GM18508 (cell line): ENCODE results near the gene LIN54.
"Not testable (repeated sequence)": the region's sequence is repeated elsewhere in the genome, so short reads cannot be mapped to it uniquely, and the experiment has no call there.

Source experiments
- ATAC-seq: cut with Tn5 transposase; IDR thresholded peaks from one replicate; pipeline ENCODE4 v1.9.1; 2021; ENCODE audit warnings: moderate number of reproducible peaks; ENCODE audit not compliant: insufficient read depth, unreplicated experiment

The LIN54 gene

DNA sequence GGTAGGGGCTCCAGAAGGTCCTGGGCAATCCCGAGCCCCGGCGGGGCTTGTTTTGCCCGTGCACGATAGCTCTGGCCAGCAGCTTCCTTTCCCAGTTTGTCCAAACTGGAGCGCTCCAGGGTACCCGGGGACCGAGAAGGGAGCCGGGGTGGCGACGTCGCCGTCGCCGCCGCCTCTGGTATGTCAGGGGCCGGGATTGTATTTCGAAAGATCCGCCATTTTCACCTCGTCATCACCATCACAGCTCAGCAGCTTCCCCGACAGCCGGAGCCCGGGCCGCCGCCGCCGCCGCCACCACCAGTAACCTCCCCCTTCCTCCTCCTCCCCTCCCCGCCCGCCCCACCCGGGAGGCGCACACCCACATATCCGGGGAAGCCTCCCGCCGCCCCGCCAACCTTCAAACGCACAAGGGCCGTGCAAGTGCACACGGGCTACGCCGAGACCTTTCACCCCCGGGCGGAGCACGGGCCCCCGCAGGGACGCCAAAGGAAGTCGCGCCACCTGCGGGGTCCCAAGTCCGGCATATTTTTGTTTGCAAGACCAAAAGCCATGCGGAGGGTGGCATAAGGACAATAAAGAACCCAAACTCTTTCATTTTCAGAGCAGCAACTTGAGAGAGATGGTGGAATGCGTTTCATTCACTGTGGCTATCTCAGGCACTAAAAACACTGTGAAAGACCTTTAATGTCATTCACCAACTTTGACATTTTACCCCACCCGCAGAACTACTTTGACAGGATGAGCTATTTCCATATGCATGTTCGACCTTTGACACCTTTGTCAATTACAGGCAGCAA lies at the start of gene LIN54:
LIN54 (minus strand) TSS at position 302 of the 797 bp plus-strand sequence. CDS start 25,979 bp downstream, outside the sequence.
- no peak for ATAC-seq

DNA sequence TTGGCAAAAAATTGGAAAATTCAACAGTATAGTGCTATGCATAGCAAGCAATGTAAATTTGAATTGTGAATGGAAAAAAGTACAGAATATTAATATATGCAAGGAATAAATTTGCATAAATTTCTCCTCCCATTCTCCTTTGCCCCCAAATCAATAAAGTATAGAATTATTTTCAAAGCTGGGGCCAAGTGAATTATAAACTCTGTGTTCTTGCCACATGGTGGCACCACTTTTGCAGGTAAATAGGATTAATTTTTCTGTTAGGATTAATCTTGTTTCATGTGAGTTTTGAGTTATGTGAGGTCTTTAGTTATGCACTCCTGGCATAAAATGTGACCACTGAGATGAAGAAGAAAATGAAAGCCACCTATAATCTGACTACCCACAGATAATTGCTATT lies 44.3 kb upstream of the LIN54 start:
- ATAC-seq: no peak

DNA sequence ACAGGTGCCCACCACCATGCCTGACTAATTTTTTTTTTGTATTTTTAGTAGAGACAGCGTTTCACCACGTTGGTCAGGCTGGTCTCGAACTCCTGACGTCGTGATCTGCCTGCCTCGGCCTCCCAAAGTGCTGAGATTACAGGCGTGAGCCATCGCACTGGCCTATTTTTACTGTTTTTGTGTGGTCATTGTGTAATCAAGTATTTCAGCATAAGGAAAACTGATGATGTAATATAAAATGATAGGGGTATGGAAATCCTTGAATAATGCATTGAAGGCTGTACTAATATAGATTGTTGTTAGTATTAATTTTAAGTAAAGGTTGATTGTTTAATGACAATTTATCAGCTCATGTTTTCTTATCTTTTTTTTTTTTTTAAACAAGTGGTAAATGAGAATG lies 38.2 kb upstream of the LIN54 start:
- ATAC-seq: not testable (repeated sequence)

DNA sequence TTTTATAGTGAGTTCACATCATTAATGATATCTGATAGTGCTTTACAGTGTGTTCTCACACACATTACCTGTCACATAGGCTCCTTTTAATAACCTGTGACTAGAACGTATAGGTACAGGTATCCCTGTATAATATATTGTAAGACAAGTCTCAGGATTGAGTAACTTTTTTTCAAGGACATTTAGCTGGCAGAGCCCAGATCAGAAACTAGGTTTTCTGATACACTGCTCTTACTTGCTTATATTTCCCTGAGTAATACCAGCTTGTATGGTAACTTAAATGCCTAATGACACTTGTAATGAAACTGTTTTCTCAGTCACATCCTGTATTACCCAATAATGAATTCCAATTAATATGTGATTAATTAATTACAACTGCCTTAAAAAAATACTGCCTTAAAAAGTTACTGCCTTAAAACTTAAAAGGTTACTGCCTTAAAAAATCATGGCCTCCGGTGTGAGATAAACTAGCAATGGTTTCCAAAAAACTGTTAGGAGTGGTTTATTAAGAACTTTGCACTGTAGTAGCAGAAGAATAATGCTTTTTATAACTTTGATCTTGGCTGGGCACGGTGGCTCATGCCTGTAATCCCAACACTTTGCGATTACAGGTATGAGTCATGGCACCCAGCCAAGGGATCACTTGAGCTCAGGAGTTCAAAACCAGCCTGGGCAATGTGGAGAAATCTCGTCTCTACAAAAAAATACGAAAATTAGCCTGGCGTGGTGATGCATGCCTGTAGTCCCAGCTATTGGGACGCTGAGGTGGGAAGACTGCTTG lies 36.3 kb upstream of the LIN54 start:
- no peak for ATAC-seq

DNA sequence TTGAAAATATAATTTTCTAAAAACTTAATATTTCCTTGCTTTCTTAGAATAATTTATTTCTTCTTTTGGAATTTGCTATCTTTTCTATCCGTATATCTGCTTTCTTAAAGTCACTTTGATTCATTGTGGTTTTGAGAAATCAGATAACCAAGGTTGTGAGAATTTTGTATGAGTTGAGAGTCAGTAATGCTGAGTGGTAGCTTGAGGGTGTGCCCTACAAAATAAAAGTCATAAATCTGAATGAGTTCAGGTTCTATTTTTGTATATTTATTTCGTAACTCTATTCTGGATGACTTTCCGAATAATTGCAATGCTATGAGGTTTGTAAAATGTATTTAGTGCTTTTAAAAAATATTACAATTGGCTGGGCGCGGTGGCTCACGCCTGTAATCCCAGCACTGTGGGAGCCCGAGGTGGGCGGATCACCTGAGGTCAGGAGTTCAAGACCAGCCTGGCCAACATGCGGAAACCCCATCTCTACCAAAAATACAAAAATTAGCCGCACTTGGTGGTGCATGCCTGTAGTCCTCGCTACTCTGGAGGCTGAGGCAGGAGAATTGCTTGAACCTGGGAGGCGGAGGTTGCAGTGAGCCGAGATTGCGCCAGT lies 33.3 kb upstream of the LIN54 start:
- ATAC-seq: no peak

DNA sequence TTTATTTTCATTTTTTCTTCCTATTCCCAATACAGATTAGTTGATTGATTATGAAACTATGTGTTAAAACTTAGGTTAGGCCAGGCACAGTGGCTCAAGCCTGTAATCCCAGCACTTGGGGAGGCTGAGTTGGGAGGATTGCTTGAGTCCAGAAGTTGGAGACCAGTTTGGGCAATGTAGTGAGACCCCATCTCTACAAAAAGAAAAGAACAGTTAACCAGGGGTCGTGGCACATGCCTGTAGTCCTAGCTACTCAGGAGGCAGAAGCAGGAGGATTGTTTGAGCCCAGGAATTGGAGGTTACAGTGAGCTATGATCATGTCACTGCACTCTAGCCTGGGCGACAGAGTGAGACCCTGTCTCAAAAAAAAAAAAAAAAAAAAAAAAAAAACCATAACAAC lies 32.5 kb upstream of the LIN54 start:
- ATAC-seq: not testable (repeated sequence)

DNA sequence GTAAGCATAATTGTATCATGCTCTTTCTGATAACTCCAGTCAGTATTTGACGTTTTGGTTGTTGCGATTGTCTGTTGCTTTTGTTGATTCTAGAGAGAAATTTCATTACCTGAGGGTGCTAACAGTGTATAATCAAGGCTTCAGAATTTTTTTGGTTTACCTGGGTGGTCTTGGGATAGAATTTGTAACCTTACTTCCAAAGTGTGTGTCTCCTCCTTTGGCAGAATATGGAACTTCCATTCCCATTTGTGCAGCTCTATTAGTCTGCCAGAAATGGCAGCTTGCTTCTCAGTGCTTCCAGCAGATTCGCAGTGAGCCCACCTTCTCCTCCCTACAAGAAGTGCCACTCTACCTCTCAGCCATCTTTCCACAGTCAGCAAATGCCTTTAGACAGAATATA lies 29.6 kb upstream of the LIN54 start:
- no peak for ATAC-seq

DNA sequence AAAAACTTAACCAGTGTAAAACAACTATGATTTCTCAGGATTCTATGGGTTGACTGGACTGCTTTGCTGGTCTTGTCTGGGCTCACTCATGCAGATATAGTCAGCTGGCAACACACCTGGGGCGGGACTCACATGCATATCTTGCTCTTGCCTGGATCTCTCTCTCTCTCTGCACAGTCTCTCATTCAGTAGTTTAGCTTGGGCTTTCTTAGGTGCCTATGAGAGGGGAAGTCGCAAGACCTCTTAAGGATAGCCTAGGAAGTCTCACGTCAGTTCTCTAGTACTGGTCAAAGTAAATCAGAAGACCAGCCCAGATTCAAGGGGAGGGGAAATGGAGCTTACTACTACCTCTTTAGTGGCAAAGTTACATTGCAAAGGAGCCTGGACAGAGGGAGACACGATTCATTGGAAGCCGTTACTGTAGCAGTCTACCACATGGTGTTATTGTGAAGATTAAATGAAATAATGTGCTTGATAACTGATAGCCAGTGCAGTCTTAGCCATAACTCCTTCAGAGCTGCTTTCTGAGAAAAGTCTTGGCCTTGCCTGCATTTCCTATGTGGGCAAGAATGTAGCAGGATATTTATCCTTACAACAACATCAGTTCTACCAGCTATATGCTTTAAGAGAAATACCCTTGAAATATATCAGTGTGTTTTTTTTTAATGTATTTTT lies 26.5 kb upstream of the LIN54 start:
- ATAC-seq: no peak

DNA sequence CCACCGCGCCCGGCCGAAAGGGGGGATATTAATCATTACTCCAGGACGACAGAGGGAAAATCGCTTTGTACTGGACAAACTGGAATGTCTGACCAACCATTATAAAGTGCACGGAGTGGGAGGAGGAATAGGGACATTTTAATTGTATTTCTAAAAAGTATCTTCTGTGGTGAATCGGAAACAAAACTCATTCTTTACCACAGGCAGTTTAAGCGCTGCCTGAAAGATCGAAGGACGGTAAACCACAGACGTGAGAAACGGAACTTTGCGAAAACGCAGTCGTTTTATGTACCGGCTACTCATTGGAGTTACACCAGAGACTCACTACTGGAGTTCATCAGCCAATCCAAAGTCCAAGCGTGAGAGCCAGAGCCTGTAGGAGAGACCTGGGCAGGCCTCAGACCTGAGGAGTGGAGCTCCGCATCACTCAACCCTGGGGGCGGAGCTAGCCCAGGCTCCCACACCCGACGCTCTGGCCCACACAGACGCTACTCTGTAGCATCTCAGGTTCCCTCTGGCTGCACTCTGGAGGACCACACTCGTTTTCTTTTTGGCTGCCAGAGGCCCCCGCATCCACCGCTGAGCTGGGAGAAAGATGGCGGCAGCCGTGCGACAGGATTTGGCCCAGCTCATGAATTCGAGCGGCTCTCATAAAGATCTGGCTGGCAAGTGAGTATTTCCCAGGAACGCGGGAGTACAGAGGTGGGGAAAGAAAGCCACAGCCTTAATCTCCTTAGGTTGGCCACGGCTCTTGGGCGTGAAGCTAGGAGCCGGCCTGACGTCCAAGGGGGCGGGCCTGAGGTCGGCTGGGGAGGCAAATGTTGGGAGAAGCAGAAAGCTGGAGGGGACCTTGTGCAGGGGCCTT lies 24.2 kb upstream of the LIN54 start, which contains the start of gene COPS4:
COPS4 (plus strand) TSS at position 554 of the 865 bp plus-strand sequence; CDS start at position 596, 42 bp downstream.
- ATAC-seq: peak; percentile 96

DNA sequence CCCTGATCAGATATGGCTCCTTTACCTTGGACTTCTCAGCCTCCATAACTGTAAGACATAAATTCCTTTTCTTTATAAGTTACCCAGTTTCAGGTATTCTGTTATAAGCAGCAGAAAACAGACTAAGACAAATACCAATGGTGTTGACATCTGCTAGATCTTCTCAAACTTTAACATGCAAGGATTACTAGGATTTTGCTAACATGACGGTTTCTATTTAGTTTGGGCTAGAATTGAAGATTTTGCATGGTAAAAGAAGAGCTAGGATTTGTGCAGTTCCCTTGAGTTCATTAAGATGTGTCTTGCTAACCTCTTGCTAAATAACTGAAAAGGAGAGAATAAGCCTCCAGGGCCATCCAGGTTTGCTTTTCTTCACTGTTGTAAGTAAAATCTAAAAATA lies 19.1 kb upstream of the LIN54 start:
- ATAC-seq: no peak

DNA sequence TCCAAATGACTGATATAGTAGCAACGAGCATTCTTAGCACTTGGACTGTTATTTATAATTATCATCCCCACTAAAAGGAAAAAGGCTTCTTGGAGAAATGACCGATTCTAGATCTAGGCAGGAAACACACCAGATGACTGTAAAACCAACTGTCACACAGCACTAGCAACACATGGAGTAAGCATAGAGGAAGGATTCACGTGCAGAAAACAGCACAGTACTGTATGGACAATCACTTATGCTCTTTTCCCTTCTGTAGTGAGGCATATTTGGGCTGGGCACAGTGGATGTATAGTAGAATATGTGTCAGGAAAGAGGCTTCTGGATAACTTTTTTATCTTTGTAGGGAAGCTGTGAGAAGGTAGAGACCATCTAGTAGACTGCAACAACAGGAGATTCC lies 18.4 kb upstream of the LIN54 start:
- ATAC-seq: no peak

DNA sequence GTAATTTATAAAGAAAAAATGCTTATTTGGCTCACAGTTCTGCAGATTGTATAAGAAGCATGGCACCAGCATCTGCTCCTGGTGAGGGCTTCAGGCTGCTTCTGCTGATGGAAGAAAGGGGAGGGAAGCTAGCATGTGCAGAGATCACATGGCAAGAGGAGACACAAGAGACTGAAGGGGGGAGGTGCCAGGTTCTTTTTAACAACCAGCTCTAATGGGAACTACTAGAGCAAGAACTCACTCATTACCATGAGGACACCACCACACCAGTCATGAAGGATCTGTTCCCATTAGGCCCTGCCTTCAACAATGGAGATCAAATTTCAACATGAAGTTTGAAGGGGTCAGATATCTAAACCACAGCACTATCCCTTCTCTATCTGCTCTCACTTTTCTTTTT lies 14.9 kb upstream of the LIN54 start:
- ATAC-seq: no peak

DNA sequence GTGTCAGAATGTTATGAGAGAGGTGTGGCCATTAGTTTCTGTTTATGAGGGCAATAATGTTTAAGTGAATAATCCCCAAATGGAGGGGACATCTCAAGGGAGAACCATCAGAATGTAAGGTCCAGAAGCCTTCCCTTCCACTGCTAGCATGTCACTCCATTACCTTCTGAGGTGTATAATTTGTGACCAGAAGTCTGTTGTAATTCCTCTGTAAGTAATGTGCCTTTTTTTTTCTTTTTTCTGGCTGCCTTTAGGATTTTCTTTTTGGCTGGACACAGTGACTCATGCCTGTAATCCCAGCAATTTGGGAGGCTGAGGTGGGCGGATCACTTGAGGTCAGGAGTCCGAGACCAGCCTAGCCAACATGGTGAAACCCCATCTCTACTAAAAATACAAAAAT lies 13.6 kb upstream of the LIN54 start:
- ATAC-seq: no peak

DNA sequence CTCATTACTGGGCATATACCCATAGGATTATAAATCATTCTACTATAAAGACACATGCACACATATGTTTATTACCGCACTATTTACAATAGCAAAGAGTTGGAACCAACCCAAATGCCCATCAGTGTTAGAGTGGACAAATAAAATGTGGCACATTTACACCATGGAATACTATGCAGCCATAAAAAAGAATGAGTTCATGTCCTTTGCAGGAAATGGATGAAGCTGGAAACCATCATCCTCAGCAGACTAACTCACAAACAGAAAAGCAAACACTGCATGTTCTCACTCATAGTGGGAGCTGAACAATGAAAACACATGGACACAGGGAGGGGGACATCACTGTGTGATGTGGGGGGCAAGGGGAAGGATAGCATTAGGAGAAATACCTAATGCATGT lies 13.0 kb upstream of the LIN54 start:
- ATAC-seq: not testable (repeated sequence)

DNA sequence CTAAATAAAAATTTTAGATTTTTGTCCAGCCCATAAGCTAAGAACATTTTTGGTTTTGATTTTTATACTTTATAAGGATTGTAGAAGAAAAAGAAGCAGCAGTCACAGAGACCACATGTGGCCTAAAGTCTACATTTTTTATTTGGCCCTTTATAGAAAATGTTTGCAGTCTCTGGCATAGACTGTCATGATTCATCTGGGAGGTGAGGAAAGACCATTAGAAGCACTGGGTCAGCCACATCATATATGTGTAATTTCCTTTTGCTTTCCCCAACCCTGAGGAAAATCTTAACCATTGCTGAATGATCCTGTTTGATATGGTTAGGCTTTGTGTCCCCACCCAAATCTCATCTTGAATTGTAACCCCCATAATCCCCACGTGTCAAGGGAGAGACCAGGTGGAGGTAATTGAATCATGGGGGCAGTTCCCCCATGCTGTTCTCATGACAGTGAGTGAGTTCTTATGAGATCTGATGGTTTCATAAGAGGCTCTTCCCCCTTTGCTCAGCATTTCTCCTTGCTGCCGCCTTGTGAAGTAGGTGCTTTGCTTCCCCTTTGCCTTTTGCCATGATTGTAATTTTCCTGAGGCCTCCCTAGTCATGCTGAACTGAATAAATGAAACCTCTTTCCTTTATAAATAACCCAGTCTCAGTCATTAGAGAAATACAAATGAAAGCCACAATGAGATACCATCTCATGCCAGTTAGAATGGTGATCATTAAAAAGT lies 12.3 kb upstream of the LIN54 start:
- ATAC-seq: no peak

DNA sequence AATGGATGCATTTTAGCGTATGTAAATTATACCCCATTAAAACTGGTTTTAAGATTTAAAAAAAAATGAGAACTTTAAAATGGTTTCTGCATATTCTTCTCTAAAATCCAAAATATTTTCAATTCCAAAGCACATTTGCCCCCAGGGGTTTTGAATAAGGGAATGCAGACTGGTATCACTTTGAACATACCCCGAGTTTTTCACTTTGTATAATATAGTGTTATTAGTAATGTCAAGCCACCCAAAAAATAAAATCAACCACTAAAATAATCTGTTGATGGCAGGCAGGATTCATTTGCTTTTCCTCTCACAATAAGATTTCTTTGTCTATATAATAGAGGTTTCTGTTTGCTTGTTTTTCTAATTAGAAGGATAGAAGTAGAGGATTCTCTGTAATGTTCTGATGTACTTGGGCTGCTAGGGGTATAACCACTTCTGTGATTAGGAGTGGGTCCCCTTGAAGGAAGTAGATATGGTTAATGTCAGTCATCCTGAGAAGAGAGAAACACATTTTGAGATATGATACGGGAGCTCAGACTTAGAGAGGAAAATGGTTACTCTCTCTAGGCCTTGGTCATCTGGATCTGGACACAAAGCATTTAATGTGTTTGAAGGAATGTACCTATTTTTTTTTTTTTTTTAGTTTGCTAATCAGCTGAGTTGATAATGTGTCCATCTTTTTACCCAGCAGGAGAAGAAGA lies 9.3 kb upstream of the LIN54 start:
- ATAC-seq: no peak

DNA sequence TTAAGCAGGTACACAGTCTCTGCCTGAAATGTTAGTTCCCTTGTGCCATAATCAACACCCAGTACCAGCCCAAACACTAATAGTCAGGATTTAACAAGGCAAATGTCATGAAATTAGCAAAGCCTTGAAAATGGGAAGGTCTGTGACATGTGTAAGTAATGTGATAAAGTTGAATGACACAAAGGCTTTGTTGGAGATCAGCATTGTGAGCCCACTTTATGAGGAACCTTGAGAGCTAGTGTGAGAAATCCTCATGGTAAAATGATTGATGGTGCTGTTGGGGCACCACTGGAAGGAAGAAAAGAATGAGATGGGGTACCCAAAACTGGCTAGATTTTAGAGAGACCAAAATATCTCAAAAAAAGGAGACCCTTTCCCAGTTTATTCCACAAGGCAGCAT lies 3.3 kb upstream of the LIN54 start:
- ATAC-seq: no peak

DNA sequence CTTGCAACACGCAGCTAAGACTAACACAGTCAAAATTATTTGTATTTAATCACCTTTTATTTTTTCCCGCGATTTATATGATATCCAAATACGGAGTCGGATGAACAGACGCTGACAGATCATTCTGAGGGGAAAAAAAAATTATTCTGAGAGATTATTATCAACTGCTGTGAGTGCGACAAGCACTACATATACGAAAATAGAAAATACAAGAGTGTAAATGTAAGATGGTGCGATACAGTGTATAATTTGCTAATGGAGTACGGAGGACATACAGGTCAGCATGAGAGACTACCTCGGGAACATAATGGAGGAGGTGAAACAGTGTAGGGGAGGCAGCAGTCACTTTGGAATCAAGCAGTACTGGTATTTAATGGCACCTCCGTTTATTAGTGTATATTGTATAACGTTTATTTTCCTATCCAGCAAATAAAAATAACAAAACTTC lies 2.8 kb upstream of the LIN54 start:
- ATAC-seq: no peak
